ENCODE data around the gene RABGGTA.

Gene RABGGTA

DNA sequence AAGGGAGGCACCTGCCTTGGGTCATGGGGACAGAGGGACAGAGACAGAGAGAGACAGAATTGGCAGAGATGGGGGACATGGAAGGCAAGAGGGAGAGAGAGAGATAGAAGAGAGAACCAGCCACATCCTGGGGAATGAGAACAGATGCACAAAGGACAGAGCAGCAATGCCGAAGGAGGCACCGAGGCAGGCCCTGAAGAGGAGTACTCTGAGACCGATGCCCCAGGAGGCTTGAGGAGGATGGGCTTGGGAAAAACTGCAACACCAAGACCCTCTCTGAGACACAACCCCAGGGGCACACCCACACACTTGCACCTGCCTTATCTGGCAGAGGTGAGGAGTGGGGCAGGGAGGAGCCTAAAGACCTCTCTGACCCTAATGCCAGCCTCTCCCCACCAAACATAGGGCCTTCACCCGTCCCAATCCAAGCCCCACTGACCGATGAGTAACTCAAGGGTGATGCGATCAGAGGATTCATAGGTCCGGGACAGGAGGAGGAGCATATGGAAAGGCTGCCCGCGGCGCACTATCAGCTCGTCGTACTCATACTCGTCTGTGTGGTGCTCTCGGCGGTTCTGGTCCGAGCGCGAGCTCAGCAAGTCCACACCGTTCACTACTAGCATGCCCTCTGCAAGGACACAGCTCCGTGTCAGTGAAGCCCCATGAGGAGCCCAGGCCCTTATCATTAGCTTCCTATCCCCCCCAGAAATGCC lies 10.0 kb downstream of the RABGGTA start:
- no peaks in the 10 kb centered on the region for H3K79me2 ChIP-seq (ENCODE audit: control insufficient read depth, insufficient read depth, low read length)
- no peak overlapping the region for H3K23ac ChIP-seq (ENCODE audit: low read length)

DNA sequence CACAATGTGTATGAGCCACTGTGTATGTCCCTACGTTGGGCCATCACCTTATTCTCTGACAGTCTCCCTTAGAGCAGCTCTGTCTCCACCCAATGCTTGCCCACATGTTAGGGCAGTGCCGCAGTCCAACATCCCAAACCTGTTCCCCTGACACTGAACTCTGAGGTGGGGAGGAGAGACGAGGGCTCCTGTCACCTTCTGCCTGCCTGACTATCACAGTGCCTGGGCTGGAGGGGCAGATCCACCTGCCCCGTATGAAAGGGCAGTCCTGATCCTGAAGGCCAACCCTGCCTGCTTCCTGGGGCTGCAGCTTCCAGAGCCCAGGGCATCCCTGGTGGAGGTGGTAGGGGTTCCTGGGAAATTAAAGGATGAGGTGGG lies 10.6 kb downstream of the RABGGTA start:
- H3K56ac ChIP-seq (ENCODE audit: low read length): no peak overlapping the region
- no peaks in the 10 kb centered on the region for H3K4me1 ChIP-seq (ENCODE audit: control insufficient read depth, low read depth, low read length)
- H3K4ac ChIP-seq (ENCODE audit: low read depth, low read length): no peak overlapping the region
- H3K27me3 ChIP-seq (ENCODE audit: insufficient read depth, low read length, poor library complexity): no peaks in the 10 kb centered on the region
- no peak overlapping the region for H4K8ac ChIP-seq (ENCODE audit: low read depth, low read length)
- H3K79me1 ChIP-seq (ENCODE audit: low read length): no peaks in the 10 kb centered on the region
- no peak overlapping the region for H3K9ac ChIP-seq (ENCODE audit: low read length)
- H3K23ac ChIP-seq (ENCODE audit: low read length): no peak overlapping the region
- WGBS (ENCODE audit: extremely low coverage, insufficient coverage, low lambda C conversion rate): no CpG with 5 or more reads among the region's 4 CpGs
- no peak overlapping the region for H3K18ac ChIP-seq (ENCODE audit: low read length)
- no peak overlapping the region for H2BK120ac ChIP-seq (ENCODE audit: low read depth, low read length)
- DNase-seq: no peak
- no peak overlapping the region for H4K5ac ChIP-seq (ENCODE audit: low read length)
- H3K36me3 ChIP-seq (ENCODE audit: control insufficient read depth, insufficient read depth, low read length): no peaks in the 10 kb centered on the region
- H3K4me2 ChIP-seq (ENCODE audit: low read length): no peak overlapping the region
- no peak overlapping the region for H3K27ac ChIP-seq (ENCODE audit: low read depth, low read length)
- H3K4me3 ChIP-seq (ENCODE audit: low read length): no peak overlapping the region
- no peak overlapping the region for H2BK5ac ChIP-seq (ENCODE audit: low read length)
- no peaks in the 10 kb centered on the region for H3K79me2 ChIP-seq (ENCODE audit: control insufficient read depth, insufficient read depth, low read length)
- H2BK15ac ChIP-seq (replicated peaks; ENCODE audit: low read depth): no peak overlapping the region
- H2AK5ac ChIP-seq (ENCODE audit: low read length): no peak overlapping the region

More for the DNA sequence above, 10.0 kb downstream of the RABGGTA start:
- no peak overlapping the region for H4K8ac ChIP-seq (ENCODE audit: low read depth, low read length)
- no peak for DNase-seq
- H3K36me3 ChIP-seq (ENCODE audit: control insufficient read depth, insufficient read depth, low read length): no peaks in the 10 kb centered on the region
- no peak overlapping the region for H3K4me2 ChIP-seq (ENCODE audit: low read length)
- H2AK5ac ChIP-seq (ENCODE audit: low read length): no peak overlapping the region
- no peak overlapping the region for H3K56ac ChIP-seq (ENCODE audit: low read length)
- no peak overlapping the region for H3K4me3 ChIP-seq (ENCODE audit: low read length)
- no peak overlapping the region for H4K5ac ChIP-seq (ENCODE audit: low read length)
- H2BK5ac ChIP-seq (ENCODE audit: low read length): no peak overlapping the region
- H2BK120ac ChIP-seq (ENCODE audit: low read depth, low read length): no peak overlapping the region
- H3K9ac ChIP-seq (ENCODE audit: low read length): no peak overlapping the region
- no peaks in the 10 kb centered on the region for H3K4me1 ChIP-seq (ENCODE audit: control insufficient read depth, low read depth, low read length)
- H3K27me3 ChIP-seq (ENCODE audit: insufficient read depth, low read length, poor library complexity): no peaks in the 10 kb centered on the region
- no CpG with 5 or more reads among the region's 20 CpGs for WGBS (ENCODE audit: extremely low coverage, insufficient coverage, low lambda C conversion rate)
- no peaks in the 10 kb centered on the region for H3K79me1 ChIP-seq (ENCODE audit: low read length)
- no peak overlapping the region for H3K18ac ChIP-seq (ENCODE audit: low read length)
- no peak overlapping the region for H2BK15ac ChIP-seq (replicated peaks; ENCODE audit: low read depth)
- H3K27ac ChIP-seq (ENCODE audit: low read depth, low read length): no peak overlapping the region
- H3K4ac ChIP-seq (ENCODE audit: low read depth, low read length): no peak overlapping the region

DNA sequence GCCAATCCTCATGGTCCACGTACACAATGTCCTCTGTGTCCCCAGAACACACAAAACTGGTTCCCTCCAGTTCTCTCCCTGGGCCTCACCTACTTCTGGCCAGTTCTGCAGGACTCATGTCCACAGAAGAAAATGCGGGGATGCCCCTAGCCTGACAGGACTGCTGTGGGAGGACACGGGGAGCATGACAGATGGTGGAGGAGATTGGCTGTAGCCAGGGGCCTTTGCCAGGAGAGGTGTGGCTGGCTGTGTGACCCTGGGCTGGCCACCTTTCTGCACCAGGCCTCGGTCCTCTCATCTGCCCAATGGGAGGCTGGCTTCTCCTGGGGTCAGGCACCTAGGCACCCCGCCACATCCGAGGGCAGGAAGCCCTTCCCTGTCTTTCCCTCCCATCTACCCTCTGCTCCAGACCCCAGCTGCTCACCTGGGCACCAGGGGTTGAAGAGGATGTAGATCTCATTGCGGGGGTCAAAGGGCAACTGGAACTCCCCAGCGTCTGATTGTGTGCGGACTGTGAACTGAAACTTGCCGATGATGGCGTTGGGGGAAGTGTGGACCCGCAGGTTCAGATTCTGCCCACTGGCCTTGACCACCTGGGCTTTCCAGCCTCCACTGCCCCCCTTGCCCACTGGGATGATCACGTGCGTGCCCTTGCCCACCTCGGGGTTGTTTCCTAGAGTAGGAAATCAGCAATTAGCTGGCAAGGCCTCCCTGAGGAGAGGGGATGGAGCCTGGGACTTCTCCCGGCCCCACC lies 11.2 kb downstream of the RABGGTA start:
- WGBS (ENCODE audit: extremely low coverage, insufficient coverage, low lambda C conversion rate): no CpG with 5 or more reads among the region's 16 CpGs

DNA sequence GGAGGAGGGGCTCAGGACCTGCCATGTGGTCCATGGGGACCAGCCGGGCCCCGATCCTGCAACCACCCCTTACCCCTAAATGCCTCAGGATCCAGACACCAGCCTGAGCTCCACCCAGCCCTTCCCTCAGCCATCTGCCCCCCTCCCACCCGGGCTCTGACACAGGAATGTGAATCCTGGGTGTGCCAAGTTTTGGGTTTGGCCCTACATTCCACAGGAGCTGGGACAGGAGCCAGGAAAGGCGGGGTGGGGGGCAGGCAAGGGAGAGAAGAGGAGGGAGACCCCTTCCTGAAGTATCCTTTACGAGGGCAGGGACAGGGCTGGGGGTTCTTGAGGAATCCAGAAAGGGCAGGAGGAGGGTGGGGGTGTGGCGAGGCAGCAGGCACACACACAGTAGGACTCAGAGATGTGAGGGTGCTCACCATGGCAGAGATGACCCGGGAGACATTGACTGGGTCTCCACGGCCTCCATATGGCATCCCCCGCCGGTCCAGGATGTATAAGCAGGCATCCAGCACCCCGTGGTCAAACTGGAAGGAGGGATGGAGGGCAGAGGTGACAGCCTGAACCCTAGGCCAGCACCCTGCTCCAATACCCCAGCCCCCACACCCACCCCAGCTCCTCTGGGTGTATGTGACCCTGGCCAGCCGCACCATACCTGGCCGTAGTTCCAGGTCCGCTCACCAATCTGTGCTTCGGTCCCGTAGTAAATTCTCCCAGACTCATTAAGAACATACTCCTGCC lies 11.9 kb downstream of the RABGGTA start:
- no peak overlapping the region for H3K56ac ChIP-seq (ENCODE audit: low read length)
- no peak overlapping the region for H3K18ac ChIP-seq (ENCODE audit: low read length)
- DNase-seq: peak; percentile 19
- no peaks in the 10 kb centered on the region for H3K79me2 ChIP-seq (ENCODE audit: control insufficient read depth, insufficient read depth, low read length)
- no peak overlapping the region for H3K27ac ChIP-seq (ENCODE audit: low read depth, low read length)
- no peak overlapping the region for H3K23ac ChIP-seq (ENCODE audit: low read length)
- H4K8ac ChIP-seq (ENCODE audit: low read depth, low read length): no peak overlapping the region
- no peaks in the 10 kb centered on the region for H3K27me3 ChIP-seq (ENCODE audit: insufficient read depth, low read length, poor library complexity)
- no peak overlapping the region for H2BK120ac ChIP-seq (ENCODE audit: low read depth, low read length)
- H2BK5ac ChIP-seq (ENCODE audit: low read length): no peak overlapping the region
- no CpG with 5 or more reads among the region's 16 CpGs for WGBS (ENCODE audit: extremely low coverage, insufficient coverage, low lambda C conversion rate)
- H3K4me2 ChIP-seq (ENCODE audit: low read length): no peak overlapping the region
- H2BK15ac ChIP-seq (replicated peaks; ENCODE audit: low read depth): no peak overlapping the region
- H3K9ac ChIP-seq (ENCODE audit: low read length): no peak overlapping the region
- H4K5ac ChIP-seq (ENCODE audit: low read length): no peak overlapping the region
- H3K4me3 ChIP-seq (ENCODE audit: low read length): no peak overlapping the region
- no peak overlapping the region for H3K4ac ChIP-seq (ENCODE audit: low read depth, low read length)
- no peaks in the 10 kb centered on the region for H3K4me1 ChIP-seq (ENCODE audit: control insufficient read depth, low read depth, low read length)
- H3K79me1 ChIP-seq (ENCODE audit: low read length): no peaks in the 10 kb centered on the region
- no peaks in the 10 kb centered on the region for H3K36me3 ChIP-seq (ENCODE audit: control insufficient read depth, insufficient read depth, low read length)
- H2AK5ac ChIP-seq (ENCODE audit: low read length): no peak overlapping the region

More for the DNA sequence above, 11.2 kb downstream of the RABGGTA start:
- Histone ChIP-seq H3K9ac (ENCODE audit: low read length) (no peak overlapping the region), H3K23ac (ENCODE audit: low read length) (no peak overlapping the region), H3K18ac (ENCODE audit: low read length) (no peak overlapping the region), H3K27me3 (ENCODE audit: insufficient read depth, low read length, poor library complexity) (no peaks in the 10 kb centered on the region), H4K8ac (ENCODE audit: low read depth, low read length) (no peak overlapping the region), H4K5ac (ENCODE audit: low read length) (no peak overlapping the region), H3K79me2 (ENCODE audit: control insufficient read depth, insufficient read depth, low read length) (no peaks in the 10 kb centered on the region), H3K36me3 (ENCODE audit: control insufficient read depth, insufficient read depth, low read length) (no peaks in the 10 kb centered on the region), H2BK15ac (replicated peaks; ENCODE audit: low read depth) (no peak overlapping the region), H2BK5ac (ENCODE audit: low read length) (no peak overlapping the region), H3K79me1 (ENCODE audit: low read length) (no peaks in the 10 kb centered on the region), H3K56ac (ENCODE audit: low read length) (no peak overlapping the region), H2BK120ac (ENCODE audit: low read depth, low read length) (no peak overlapping the region), H3K27ac (ENCODE audit: low read depth, low read length) (no peak overlapping the region), H2AK5ac (ENCODE audit: low read length) (no peak overlapping the region), H3K4me3 (ENCODE audit: low read length) (no peak overlapping the region), H3K4me2 (ENCODE audit: low read length) (no peak overlapping the region), H3K4ac (ENCODE audit: low read depth, low read length) (no peak overlapping the region), H3K4me1 (ENCODE audit: control insufficient read depth, low read depth, low read length) (no peaks in the 10 kb centered on the region)
- DNase-seq: no peak

DNA sequence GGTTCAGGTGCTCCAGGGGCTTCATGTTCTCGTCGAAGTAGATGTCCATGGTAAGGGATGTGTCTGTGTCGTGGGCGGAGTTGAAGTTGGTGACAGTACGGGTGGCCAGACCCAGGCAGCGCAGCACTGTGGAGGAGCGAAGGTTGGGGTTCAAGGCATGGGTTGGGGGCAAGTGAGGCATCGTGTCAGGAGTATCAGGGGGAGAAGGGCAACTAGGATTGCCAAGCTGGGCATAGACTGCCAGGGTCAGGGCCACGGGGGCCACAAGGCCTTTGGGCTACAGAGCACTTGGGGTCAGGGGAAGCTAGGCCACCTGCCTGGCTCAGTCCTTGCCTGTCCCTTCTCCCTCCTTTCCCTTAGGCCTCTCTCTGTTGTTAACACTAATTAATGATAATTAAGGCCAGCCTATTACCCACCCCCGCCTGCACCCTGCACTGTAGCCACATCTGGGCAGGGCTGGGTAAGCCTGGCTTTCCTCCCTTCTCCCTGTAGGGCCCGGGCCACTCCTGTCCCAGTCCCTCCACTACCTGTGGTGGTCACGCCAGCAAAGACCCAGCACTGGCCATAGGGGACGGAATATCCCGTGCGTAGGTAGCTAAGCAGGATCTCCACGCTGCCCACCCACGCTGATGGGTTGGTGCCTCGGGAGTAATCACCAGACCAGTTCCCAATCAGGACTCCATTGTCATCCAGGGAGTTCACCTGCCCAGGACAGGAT lies 12.7 kb downstream of the RABGGTA start:
- no peak overlapping the region for H2BK120ac ChIP-seq (ENCODE audit: low read depth, low read length)
- no peak overlapping the region for H4K8ac ChIP-seq (ENCODE audit: low read depth, low read length)
- H3K79me1 ChIP-seq (ENCODE audit: low read length): no peaks in the 10 kb centered on the region
- no peak overlapping the region for H4K5ac ChIP-seq (ENCODE audit: low read length)
- DNase-seq: no peak
- no peak overlapping the region for H2BK5ac ChIP-seq (ENCODE audit: low read length)
- no CpG with 5 or more reads among the region's 18 CpGs for WGBS (ENCODE audit: extremely low coverage, insufficient coverage, low lambda C conversion rate)
- no peaks in the 10 kb centered on the region for H3K36me3 ChIP-seq (ENCODE audit: control insufficient read depth, insufficient read depth, low read length)
- H3K27me3 ChIP-seq (ENCODE audit: insufficient read depth, low read length, poor library complexity): no peaks in the 10 kb centered on the region
- no peak overlapping the region for H3K18ac ChIP-seq (ENCODE audit: low read length)
- no peaks in the 10 kb centered on the region for H3K4me1 ChIP-seq (ENCODE audit: control insufficient read depth, low read depth, low read length)
- H3K79me2 ChIP-seq (ENCODE audit: control insufficient read depth, insufficient read depth, low read length): no peaks in the 10 kb centered on the region
- H3K9ac ChIP-seq (ENCODE audit: low read length): no peak overlapping the region
- no peak overlapping the region for H3K27ac ChIP-seq (ENCODE audit: low read depth, low read length)
- H3K4me3 ChIP-seq (ENCODE audit: low read length): no peak overlapping the region
- H3K23ac ChIP-seq (ENCODE audit: low read length): no peak overlapping the region
- H3K56ac ChIP-seq (ENCODE audit: low read length): no peak overlapping the region
- no peak overlapping the region for H3K4ac ChIP-seq (ENCODE audit: low read depth, low read length)
- no peak overlapping the region for H3K4me2 ChIP-seq (ENCODE audit: low read length)
- no peak overlapping the region for H2AK5ac ChIP-seq (ENCODE audit: low read length)
- no peak overlapping the region for H2BK15ac ChIP-seq (replicated peaks; ENCODE audit: low read depth)
